ENCODE results near the gene PRR29.

- no peak for TF ChIP-seq CTCF (IDR thresholded peaks at IDR 0.05)
- TF ChIP-seq POLR2A (IDR thresholded peaks at IDR 0.05), result no peak
These were observed 33.9 kb downstream of the PRR29 start for GRCh38 chr17:64032081-64032480.

Data from prostate gland (tissue), 2 donors.